Measurements from ENCODE around the gene RASSF6. TPM values are rescaled to one million over a fixed set of nuclear protein-coding genes. Genes with fewer than 3 reads are reported as not detected.
A peak's percentile ranks its signal among the peaks of the same experiment; 100 is the strongest.
"Not testable (repeated sequence)": the region's sequence is repeated elsewhere in the genome, so short reads cannot be mapped to it uniquely, and the experiment has no call there.

Gene RASSF6
- total RNA-seq, 1 donor from 2014 or later, result not detected

DNA sequence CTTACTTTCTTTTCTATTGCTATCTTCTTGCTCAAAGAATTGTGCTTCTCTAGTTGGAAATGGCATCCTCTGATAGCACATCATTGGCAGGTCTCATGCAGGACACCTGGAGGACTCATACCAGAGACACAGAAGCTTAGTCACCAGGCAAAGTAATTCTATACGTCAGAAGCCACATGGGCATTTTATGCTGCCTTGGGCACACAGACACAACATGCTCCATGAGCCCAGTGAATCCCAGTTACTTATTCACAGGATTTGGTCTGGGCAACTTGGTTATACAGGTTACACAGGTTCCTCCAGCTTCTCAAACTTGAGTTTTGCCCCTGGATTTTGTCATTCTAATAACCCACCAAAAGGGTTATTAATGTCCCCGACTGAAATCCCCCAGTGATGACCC lies 7.1 kb downstream of the RASSF6 start:
- DNase-seq (ENCODE audit: extremely low read depth, low read depth, low spot score), result no peak

DNA sequence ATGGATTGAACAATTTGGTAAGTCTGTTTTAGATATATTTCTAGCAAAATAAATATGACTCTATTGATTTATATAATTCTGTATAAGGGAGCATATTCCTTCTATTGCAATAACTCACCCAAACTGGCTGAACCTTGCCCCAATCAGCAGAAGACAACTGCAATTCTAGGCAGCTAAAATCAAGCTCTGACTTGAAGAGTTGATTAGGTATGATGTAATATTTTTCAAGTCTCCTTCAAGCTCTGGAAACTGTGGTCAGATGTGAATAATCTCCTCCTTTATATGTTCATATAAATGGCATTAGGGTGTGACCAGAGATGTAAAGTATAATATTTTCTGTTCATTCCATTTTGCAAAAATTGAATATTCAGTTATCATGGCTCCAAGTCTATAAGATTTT lies 8.2 kb downstream of the RASSF6 start:
- no peak for DNase-seq (ENCODE audit: extremely low read depth, low read depth, low spot score)

DNA sequence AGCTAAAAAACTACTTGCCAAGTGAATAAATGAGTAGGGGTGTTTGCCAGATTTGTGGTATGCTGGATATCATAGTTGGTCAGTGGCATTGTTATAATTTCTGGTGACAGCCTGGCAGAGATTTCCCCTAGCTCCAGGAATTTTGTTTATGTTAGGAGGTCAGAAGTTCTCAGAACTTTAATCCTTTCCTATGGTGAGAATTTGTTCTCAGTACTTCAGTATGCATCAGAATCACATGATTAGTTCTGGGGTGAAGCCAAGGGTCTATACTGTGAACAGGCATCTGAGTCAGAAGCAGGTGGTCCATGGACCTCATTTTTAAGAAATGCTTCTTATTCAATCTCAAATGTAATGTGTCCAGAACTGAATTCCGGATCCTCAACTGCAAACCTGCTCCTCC lies 10.5 kb downstream of the RASSF6 start:
- peak; percentile 68 for DNase-seq (ENCODE audit: extremely low read depth, low read depth, low spot score)

DNA sequence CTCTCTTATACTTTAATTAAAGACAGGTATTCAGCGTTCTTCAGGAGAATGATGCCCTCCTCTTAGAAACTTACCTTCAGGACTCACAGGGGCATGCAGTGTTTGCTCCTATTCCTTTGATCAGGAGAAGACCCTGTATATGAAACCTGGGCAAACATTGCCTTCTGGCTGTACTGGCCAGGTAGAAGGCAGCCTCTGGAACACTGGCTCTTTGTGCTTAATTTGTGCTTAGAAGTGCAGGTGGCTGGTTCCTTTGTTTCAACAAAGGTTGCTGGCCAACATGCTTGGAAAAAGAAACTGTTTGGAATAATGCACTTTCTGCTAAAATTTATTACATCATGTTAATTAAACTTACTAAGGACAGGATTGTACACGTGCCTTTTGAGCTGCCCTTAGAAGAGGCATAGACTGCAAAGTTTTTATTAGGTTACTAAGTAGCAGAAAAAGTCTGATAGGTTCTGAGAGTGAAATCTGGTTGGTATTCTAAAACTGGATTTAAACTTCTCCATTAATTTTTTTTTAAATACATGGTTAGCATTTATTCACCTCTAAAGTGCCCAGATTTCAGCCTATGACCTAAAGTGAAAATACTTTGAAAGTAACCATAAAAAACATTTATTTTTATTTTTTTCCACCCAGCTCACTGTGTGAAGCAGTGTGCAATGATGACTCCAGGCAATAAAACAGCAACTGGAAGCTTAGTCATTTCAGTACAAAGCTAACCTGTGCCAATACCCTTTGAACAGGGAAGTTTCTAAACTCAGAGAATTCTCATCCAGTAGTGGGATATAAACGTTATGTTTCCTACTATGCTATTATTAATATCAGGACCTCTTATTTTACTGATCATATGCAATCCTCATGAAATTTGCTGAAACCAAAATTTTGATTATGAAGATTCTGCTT lies 11.3 kb downstream of the RASSF6 start:
- DNase-seq (ENCODE audit: extremely low read depth, low read depth, low spot score), result no peak

DNA sequence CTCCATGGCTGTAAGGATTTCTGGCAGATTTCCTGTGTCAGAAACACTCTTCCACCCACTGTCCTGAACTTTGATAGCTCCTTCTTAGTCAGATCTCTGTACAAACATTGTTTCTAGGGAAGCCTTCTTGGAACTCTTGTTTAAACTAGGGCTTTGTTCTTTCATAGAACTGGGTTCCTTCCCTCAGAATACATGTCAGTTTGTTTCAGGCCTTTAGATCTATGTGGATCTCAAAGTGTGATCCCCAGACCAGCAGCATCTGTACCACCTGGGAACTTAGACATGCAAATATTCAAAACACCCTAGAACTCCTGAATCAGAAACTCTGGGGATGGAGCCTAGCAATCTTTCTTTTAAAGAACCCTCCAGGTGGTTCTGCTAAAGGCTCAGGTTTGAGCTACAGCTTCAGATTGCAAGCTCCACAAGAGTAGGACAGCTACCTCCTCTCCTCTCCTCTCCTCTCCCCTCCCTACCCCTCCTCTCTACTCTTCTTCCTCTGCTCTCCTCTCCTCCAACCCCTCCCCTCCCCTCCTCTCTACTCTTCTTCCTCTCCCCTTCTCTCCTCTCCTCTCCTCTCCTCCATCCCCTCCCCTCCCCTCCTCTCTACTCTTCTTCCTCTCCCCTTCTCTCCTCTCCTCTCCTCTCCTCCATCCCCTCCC lies 12.7 kb downstream of the RASSF6 start:
- DNase-seq (ENCODE audit: extremely low read depth, low read depth, low spot score), result no peak

DNA sequence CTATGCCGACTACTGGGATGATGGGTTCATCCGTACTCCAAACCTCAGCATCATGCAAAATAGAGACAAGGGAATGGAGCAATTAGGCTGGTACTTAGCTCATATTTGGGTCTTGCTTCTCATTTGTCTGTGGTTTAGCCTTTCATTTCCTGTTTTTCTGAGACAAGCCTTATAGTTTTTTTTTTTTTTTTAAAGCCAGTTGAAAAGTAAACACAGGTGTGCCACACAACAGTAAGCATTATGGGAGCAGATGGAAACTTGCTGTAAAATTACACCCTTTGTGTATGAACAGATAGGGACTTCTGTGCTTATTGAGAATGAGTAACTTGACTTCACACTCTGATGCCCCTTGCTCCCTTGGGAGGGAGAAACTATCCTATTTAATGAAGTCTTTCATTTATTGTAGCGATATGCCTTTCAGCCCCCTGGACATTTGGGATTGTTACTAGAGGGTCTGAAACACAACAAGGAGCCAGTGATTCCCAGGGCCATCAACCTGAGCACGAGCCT lies 13.7 kb downstream of the RASSF6 start:
- no peak for DNase-seq (ENCODE audit: extremely low read depth, low read depth, low spot score)

DNA sequence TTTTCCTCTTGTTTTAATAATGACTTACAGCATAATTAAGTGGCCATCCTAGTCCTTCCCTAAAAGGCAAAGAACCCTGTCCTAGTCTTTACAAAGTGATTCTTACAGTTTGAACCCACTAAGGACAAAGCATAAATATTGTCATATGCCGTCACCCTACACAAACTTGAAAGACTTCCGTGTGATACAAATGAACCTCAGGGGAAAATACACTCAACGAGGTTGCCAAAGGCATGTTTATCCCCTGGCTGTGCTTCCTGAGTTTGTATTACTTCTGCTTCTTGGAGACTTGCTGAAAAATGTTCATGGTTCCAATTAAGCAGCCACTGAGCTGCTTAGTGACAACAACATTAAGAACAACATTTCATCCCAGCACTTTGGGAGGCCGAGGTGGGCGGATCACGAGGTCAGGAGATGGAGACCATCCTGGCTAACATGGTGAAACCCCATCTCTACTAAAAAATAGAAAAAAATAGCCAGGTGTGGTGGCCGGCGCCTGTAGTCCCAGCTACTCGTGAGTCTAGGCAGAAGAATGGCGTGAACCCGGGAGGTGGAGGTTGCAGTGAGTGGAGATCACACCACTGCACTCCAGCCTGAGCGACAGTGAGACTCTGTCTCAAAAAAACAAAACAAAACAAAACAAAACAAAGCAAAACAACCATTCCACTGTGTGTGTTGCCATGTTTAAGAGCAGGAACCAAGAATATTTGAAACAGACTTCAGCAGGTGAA lies 16.2 kb downstream of the RASSF6 start:
- DNase-seq (ENCODE audit: extremely low read depth, low read depth, low spot score), result no peak

DNA sequence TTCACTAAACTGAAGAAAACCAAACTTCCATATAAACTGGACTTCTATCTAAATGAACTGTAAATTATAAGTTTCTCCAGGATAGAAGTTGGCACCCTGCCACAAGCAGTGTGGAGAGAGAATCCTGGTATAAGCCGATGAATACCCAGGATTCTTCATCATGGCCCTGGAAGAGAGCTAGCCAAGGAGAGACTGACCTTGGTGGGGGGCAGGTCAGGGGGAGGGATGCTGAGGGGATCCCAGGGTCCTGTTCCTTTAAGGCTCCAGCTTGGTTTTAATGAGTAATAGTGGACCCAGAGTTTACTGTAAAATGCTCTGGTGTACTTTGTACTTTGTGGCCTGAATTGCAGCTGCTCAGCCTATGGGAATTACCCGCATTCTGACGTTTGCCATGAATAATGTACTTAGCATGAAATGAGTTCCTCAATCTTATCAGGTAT lies 16.9 kb downstream of the RASSF6 start:
- no peak for DNase-seq (ENCODE audit: extremely low read depth, low read depth, low spot score)

DNA sequence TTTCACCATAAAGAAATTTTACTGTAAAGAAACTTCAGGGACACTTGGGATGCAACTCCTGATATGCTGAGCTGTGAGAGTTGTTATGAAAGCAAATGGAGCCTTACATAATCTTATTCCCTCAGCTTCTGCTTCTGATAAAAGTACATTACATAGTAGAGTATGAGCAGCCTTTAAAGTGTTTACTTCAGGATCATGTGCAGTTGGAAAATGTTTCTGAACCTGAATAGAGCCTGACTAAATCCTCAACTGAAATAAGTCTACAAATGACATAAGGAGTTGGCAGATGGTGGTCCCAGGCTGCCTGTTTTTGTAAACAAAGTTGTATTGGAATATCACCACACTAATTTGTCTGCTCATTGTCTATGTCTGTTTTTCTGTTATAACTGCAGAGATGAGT lies 19.3 kb downstream of the RASSF6 start:
- no peak for DNase-seq (ENCODE audit: extremely low read depth, low read depth, low spot score)

DNA sequence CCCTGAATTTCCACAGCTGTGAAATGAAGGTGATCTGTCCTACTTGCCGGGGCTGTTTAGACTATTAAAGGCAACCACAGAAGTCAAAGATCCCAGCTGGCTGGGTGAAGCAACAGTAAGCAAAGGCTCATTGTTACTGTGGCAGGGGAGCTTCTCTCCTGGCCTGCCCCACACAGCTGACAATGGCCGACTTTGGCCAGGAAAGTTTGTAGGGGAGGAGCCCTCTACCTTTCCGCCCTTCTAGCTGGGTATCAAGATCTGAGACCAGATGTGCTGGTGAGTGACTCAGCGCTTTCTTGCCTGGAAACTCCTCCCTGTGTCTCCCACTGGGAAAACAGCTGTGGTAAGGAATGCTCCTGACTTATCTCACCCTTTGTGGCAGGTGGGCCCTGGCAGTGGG lies 21.1 kb downstream of the RASSF6 start:
- no peak for DNase-seq (ENCODE audit: extremely low read depth, low read depth, low spot score)

DNA sequence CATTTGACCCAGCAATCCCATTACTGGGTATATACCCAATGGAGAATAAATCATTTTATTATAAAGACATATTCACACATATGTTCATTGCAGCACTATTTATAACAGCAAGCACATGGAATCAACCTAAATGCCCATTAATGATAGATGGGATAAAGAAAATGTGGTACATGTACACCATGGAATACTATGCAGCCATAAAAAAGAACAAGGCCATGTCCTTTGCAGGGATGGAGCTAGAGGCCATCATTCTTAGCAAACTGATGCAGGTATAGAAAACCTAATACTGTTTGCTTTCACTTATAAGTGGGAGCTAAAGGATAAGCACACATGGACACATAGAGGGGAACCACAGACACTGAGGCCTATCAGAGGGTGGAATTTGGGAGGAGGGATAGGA lies 22.6 kb downstream of the RASSF6 start:
- no peak for DNase-seq (ENCODE audit: extremely low read depth, low read depth, low spot score)

DNA sequence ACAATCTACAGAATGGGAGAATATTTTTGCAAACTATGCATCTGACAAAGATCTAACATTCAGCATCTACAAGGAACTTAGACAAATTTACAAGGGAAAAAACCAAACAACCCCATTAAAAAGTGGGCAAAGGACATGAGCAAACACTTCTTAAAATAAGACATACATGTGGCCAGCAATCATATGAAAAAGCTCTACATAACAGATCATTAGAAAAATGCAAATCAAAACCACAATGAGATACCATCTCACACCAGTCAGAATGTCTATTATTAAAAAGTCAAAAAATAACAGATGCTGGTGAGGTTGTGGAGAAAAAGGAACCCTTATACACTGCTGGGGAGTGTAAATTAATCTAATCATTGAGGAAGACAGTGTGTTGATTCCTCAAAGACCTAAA lies 23.1 kb downstream of the RASSF6 start:
- not testable (repeated sequence) for DNase-seq (ENCODE audit: extremely low read depth, low read depth, low spot score)

DNA sequence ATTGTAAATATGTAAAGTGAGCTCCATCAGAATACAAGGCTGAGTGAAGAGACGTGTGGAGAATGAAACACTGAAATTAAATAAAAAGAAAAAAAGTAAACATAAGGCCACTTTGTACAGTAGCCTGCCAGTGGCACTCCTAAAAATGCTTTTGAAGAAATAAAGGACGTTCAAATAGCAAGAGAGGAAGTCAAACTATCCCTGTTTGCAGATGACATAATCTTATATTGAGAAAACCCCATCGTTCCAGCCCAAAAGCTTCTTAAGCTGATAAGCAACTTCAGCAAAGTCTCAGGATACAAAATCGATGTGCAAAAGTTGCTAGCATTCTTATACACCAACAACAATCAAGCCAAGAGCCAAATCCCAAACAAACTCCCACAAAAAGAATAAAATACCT lies 24.2 kb downstream of the RASSF6 start:
- DNase-seq (ENCODE audit: extremely low read depth, low read depth, low spot score), result no peak

DNA sequence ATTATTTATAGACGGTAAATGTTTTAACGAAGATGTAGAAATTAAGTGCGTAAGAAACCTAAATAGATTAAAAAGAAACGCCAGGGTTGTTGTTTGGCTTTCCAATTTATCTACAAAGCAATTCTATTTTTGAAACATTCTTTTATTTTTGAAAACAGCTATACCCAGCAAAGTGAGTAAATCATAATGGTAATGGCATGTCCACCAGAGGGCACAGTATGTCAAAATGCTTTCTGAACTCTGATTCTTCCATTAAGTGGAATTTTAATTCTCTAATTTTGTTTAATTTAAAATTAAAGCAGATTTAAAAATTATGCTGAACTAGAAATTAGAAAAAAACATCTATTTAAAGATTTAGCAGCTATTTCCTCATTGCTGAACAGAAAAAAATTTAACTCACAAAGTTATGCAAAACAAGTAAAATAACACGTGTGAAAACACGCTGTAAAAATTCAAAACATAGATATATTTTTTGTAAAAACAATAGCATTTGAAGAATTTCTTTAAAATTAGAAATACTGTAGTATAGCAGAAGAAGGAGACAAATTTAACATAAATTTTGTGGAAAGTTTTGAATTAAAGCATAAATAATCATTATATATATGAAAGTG lies 26.5 kb downstream of the RASSF6 start:
- DNase-seq (ENCODE audit: extremely low read depth, low read depth, low spot score), result no peak

DNA sequence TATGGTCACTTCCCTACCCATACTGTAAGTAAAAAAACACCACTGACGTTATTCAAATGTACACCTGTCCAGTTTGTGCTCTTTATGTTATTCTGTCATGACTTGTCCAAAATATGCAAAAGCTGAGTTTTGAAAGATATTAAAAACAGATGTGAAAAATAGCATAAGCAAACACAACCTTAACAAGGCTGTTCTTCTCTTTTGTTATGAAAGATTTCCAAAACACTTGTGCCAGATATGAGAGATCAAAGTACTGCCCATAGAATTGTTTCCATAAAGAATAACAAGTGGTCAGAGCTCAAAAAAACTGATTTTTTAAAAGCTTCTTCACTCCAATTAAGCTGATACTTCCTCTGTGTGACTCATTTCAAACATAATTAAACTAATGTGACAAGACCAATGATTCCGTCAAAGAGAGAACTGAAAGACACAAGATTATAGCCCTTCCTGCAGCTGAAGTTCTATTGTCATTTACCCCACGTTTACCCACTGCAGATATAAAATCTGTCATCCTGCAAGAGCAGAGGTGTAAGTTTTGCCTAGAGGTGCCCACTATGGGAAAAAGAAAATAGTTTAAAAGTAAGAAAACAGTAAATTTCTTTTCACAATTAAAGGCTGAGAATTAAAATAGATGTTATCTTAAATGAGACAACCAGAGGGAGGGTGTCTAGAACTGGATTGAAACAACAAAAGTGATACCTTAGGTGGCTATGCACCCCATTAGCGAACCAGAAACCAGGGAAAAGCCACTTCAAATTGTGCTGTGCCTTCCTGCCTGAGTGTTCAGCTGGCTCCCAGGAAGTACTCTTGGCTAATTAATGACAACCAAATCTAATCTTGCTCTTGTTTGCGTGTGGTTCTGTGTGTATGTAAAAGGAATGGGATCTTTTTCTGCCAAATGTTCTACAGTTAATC lies 30.1 kb downstream of the RASSF6 start:
- no peak for DNase-seq (ENCODE audit: extremely low read depth, low read depth, low spot score)

DNA sequence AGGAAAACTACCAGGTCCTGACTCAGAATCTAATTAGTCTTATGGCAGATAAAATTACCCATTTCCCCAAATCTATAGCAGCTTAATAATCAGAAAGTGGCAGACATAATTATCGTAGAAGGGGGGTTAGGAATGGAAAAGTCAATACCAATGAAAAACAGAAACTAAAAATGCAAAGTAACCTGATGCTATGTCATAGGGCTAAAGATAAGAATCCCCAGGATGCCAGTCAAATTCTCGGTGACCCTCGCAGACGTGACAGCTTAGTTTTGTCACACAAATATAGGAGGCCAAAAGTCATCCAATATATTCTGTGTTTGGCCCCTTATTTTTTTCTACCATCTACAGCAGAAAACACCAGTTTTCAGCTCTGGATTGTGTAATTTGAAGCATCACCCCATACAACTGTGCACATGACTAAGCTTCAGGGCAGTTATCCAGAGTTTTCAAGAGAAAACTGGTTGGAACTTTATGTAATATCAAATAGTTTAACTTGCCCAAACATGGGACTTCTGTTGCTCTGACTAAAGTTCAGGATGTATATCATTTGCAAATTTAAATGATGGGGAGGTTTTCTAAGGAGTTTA lies 30.9 kb downstream of the RASSF6 start:
- DNase-seq (ENCODE audit: extremely low read depth, low read depth, low spot score), result no peak

DNA sequence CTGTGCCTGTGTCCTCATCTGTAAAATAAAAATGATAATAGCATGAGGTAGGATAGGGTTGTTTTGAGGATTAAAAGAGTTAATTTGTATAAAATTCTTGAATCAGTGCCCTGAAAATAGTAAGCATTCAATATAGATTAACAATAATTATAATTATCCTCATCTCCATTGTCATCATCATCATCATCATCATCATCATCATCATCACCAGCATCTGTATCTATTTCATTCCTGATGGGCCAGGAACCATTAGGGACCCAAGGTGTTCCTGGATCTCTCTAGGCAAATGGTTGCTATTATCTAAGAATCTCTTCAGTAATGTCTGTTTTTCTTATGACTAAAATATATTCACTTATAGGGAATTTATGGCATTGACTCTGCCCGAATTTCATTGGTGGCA lies 31.6 kb downstream of the RASSF6 start:
- DNase-seq (ENCODE audit: extremely low read depth, low read depth, low spot score), result no peak

DNA sequence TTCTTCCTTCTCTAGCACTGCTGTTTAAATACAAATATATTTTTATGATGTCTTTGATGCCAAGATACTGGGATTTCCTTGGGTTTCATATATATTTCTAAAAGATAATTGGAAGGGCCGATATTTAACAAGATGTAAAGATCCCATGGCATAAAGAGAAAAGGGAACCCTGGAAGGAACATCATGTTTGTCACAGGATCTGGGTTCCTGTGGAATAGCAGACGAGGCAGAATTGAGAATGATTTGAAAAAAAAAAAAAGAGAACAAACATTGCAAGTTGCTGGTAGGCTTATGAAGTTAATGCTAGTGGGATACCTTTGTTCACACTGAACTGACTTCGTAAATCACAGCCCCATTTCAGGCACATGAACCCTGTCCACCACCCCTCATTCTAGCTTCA lies 33.6 kb downstream of the RASSF6 start:
- no peak for DNase-seq (ENCODE audit: extremely low read depth, low read depth, low spot score)

DNA sequence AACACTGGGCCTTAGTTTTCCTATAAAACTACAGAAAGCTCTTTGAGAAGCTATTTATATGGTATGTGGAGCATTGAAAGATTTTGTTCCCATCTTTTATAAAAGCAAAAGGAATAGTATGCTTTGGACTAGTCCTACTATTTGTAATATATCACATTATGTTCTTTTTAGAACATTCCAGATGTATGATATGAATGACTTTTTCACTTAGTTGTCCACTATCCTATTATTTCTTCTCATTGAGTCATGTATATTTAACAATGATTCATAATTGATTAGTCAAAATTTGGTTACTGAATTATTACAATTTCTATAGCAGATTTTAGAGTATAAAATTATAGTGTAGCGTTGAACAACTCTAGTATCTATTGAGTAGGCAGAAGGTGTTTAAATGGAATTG lies 34.2 kb downstream of the RASSF6 start:
- DNase-seq (ENCODE audit: extremely low read depth, low read depth, low spot score), result no peak

DNA sequence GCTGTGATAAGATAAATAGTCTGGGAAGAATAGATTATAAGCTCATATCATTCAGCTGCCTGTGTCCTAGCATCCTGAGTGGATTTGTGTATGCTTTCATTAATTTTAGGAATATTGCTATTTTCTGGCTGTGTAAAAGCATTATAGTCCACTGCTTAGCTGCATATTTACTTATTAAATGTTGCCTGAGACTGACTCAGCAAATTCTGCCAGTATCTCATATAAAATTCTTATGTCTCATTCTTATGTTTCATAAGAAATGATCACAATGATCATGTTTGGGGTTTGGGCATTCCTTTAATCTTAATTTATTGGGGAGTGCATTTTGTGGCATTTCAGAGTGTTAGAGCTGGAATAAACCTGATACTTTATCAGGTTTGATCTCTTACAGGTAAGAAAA lies 34.9 kb downstream of the RASSF6 start:
- no peak for DNase-seq (ENCODE audit: extremely low read depth, low read depth, low spot score)
